HepG2 (cell line): ENCODE results near the gene CTU2.

Experiments used
- CCDC6 ChIP-seq: sonication (generic); formaldehyde crosslinking; IDR thresholded peaks from 2 replicates; pipeline ENCODE4 v1.8.1; 2022; ENCODE audit warnings: mild to moderate bottlenecking, missing genetic modification reagents, moderate library complexity
- ELF1 ChIP-seq: sonication (generic); formaldehyde crosslinking; IDR thresholded peaks from 2 replicates; pipeline ENCODE4 v1.4.0; 2020; ENCODE audit warnings: missing genetic modification reagents
- EZH2 ChIP-seq: conservative IDR thresholded peaks from 2 replicates; pipeline ENCODE4 v1.6.1; 2012; ENCODE audit warnings: mild to moderate bottlenecking, low read depth, low read length, moderate library complexity
- RAD21 ChIP-seq: fragments of 450-650 bp; formaldehyde crosslinking; IDR thresholded peaks from 2 replicates; pipeline ENCODE4 v1.5.0; 2020; ENCODE audit warnings: mild to moderate bottlenecking
- ZKSCAN1 ChIP-seq: fragments of 150-350 bp; IDR thresholded peaks from 2 replicates; pipeline ENCODE4 v1.6.1; 2014; ENCODE audit warnings: low read length
- ZNF280D ChIP-seq: sonication (generic); formaldehyde crosslinking; IDR thresholded peaks from 2 replicates; pipeline ENCODE4 v1.5.1; 2020; ENCODE audit warnings: mild to moderate bottlenecking, missing genetic modification reagents
- ZNF446 ChIP-seq: sonication (generic); formaldehyde crosslinking; IDR thresholded peaks from 2 replicates; pipeline ENCODE4 v1.5.0; 2020; ENCODE audit warnings: mild to moderate bottlenecking, missing genetic modification reagents

- TF ChIP-seq EZH2 (no peak), ZNF446 (CRISPR knock-in tag) (no peak), RAD21 (CRISPR knock-in tag) (no peak), ZNF280D (CRISPR knock-in tag) (no peak), CCDC6 (CRISPR knock-in tag) (no peak), ELF1 (no peak), ZKSCAN1 (no peak)
Observed at GRCh38 chr16:88716601-88717001, 10.3 kb downstream of the CTU2 start.
